Middle frontal gyrus (tissue), 1 donor: ENCODE results near the gene TMEM132E.

Experiments used
- DNase-seq: peaks from one replicate; pipeline ENCODE4 v3.0.0-alpha.2; 2015; ENCODE audit warnings: low spot score; ENCODE audit errors: extremely low spot score

TMEM132E gene

DNA sequence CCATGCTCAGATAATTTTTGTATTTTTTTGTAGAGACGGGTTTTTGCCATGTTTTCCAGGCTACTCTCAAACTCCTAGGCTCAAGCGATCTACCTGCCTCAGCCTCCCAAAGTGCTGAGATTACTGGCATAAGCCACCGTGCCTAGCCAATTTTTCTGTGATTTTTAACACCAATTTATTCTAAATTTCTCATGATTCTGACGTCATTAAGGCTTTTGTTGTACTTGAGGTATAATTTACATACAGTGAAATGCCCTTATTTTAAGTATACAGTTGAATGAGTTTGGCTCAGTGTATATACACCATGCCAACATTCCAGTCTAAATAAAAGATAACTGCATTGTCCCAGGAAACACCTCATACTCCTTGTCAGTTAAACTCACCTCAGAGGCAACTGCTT, 77.4 kb downstream of the TMEM132E start:
- DNase-seq = no peak

DNA sequence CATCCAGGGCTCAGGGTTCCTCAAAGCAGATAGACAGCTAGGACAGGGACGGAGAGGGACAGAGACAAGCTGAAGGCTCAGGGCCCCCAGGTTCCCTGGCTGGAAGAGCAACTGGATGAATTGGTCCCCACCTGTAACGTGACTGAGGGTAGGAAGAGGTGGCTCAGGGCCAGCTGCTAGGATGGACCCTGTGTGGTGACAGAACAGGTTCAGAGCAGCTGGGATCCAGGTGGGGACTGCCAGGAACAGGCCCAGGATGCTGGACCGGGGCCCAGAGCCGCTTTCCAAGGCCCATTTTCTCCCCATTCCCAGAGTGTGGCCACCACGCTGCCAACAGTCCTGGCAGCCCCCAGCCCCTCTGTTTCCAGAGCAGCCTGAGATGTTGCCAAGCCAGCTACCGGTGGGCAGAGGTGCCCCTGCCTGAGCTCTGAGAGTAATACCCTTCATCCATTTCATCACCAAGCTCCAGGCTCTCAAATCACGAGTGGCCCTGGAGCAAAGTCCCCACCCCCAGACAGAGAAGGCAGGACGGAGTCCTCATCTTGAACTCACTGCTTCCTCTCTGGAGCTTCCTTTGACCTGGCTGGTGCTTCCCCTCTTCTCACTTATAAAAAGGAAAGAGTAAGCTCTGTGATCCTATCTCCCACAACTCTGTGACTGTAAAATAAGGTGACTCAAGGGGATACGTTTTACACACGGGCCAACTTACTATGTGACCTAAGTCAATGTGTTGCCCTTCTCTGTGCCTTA, 79.6 kb downstream of the TMEM132E start:
- DNase-seq = no peak

DNA sequence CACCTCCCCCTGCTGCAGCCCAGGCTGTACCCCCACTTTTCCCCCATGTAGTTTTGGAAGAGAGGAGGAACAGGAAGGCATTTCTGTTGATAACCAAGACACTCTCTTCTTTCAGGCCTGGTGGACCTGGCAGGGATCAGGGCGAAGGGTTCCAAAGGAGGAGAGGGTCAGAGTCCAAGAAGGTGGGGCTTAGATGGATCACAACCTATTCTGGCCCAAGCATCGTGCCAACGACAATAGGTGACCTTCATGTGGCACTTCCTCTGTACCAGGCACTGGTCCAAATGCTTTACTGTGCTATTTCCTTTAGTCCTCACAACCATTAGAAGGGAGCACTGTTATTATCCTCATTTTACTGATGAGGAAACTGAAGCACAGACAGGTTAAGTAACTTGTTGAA, 84.3 kb downstream of the TMEM132E start:
- no peak for DNase-seq

DNA sequence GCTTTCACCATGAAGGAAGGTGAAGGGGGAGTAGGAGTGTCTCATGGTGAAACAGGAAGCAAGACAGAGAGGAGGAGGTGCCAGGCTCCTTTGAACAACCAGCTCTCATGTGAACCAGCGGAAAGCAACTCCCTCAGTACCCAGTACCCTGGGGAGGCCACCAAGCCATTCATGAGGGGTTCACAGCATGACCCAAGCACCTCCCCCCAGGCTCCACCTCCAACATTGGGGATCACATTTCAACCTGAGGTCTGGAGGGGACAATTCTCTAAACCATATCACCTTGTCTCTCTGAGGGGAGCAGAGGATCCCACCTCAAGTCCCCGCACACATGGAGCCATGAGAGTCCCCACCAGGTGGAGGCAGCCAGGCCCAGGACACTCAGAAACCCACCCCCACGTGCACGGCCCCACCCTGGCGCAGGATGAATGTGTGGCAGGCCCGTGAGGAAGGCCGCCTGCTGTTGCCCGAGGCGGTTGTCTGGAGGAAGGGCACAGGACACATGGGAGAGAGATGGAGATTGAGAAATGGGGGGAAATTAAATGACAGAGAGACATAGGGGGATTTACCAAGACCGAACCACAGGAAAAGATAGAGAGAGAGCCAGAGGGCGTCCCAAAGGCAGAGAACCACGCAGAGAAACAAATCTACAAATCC, 85.9 kb downstream of the TMEM132E start:
- DNase-seq = no peak

DNA sequence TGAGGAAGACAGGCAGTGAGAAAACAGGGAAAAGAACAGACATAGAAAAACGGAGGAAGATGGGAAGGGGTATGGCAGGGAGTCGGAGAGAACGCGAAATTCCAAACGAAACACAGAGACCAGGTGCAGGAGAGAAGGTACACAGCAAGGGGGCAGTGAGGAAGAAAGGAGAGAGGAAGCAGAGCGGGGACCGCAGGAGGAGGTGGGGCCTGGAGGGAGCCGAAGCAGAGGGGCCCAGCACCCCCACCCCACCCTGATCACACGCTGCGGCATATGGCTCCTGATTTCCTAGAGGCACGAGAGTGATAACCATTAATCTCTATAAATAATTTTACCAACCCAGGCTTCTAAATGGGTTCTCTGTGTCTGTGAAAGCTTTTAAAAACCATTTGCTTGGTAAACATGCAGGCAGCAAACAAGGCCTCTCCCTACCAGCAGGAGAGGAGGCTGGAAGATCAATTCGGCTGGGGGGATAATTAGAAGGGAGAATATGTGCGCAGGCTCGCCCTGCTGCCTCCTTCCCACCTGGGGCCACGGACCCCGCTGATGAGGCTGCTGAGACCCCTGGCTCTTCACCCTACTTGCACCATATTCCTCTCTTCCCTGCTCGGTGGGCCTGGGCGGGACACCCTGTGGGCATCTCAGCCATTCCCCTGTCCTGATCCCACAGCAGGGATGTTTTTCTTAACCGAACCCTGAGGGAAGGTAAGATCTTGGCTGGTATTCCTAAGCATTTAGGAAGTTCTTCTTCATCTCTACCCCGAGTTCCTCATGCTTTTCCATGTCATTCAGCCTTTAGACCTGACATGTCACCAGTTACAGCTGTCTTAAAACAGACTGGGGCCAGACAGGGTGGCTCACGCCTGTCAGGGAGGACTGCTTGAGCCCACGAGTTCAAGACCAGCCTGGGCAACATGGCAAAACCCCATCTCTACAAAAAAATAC, 86.7 kb downstream of the TMEM132E start:
- no peak for DNase-seq

DNA sequence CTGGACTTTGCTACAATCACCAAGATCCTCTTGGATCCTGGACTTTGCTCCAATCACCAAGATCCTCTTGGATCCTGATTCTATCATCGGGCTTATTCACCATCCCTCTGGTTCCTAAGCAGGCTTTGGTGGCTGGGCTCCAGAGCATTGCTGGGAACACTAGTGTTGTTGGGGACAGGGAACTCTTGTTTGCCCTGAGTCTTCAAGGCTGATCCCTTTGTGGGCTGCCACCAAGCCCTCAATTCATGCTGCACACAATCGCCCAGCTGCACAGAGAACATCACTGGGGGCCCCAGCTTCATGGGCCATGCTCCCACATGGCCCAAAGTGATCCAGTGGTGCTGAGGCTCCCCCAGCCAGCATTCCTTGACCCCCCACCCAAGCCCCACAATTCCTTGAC, 88.3 kb downstream of the TMEM132E start:
- DNase-seq = no peak

DNA sequence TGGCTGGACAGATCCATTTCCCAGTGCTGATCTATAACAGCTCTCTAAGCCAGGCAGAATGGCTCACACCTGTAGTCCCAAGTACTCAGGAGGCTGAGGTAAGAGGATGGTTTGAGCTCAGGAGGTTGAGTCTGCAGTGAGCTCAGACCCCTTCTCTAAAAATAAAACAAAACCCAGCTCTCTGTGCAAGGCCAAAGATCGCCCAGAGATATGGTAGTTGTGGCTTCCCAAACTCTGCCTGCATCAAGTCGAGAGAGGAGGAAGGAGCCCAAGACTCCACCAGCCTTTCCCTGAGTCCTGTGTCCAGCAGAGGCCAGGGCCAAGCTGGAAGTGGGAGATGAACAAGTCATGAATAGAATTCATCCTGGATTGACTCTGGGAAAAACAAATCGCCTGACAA, 88.8 kb downstream of the TMEM132E start:
- no peak for DNase-seq

DNA sequence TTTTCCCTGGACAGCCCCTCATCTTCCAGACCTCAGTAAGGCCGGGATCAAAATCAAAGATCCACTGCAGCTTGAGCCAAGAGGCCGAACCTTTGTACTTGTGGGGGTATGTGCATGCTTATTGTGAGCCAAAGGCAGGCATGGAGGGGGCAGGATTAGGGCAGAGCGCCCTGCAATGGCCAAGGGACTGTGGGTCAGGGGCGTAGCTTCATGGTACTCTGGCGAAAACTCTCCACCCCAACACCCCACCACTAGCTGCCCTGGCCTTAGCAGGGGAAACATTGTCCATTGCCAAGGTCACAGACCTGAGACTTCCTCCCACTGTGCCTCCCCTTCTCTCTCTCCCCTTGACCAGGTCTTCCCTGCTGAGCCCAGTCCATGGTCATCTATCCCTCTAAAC, 90.1 kb downstream of the TMEM132E start:
- no peak for DNase-seq

DNA sequence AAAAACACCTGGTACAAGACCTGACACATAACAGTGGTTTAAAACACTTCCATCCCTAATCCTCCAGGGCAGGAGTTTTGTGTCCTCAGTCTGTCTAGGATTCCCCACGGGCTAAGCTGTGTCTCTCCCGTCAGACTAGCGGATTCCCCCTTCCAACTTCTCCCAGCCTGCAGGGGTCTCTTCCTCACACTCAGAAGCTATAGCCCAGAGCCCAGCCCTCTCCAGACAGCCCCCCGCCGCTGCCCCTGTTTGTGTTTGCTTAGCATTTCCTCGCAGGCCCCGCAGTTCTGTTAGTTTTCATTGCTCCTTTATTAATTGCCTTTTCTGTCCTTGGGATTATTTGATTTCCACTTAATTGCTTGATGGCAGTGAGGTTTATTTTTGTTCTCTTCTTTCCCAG, 91.2 kb downstream of the TMEM132E start:
- no peak for DNase-seq

DNA sequence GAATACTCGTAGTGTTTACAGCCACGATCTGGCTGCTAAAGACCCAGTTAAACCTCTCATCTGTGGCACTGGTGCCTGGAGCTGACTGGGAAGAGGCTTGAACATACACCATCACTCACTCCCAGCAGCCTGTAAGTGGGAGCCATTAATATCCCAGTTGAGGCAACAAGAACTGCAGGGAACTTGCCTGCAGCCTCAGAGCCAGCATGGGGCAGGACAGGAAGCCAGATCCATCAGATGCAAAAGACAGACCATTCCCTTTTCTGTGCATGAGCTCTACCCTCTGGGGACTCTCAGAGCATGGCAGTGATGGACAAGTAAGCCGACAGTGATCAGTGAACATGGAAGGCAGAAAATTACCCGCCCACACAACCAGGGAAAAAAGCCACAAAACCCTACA, 91.8 kb downstream of the TMEM132E start:
- DNase-seq = no peak

DNA sequence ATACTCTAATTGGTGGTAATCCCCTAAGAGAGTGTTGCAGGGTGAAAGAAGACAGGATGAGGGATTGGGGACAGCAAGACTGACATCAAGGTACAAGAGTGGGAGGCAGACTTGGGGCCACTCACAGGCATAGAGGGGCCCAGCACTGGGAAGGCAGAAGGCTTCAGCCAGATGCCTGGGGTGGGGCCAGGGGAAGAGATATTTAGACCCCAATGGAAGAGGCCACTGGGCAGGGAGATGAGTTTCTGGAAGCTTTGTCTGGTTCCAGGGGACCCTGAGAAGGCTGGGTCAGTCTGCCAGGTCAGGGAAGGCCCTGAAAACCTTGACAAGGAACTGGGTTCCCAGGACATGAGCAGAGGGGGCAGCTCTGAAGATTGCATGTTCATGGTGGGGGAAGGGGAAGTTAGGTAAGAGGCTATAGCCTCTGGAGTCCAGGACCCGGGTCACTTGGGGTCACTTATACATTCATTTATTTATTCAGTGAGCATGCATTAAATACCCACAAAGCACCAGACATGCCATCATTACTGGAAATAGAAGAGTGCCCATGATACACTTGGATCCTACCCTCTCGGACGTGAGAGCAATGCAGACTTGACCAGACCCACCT, 92.9 kb downstream of the TMEM132E start:
- no peak for DNase-seq

DNA sequence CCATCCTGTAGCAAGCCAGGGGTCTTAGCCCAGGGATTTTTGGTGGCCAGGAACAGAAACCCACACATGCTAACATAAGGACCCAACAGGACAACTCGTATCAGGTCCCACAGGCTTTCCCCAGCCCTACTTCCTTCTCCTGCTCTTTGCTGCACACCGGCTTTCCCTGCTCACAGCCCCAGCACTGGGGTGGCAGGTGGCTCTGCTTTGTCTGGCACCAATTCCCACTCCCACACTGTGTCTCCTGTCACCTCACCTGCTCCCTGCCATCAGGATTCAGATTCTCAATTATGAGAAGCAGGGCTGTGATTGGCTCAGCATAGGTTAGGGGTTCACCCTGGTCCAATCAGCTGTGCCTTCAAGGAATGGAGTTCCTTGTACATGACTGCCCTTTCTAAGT, 94.1 kb downstream of the TMEM132E start:
- no peak for DNase-seq

DNA sequence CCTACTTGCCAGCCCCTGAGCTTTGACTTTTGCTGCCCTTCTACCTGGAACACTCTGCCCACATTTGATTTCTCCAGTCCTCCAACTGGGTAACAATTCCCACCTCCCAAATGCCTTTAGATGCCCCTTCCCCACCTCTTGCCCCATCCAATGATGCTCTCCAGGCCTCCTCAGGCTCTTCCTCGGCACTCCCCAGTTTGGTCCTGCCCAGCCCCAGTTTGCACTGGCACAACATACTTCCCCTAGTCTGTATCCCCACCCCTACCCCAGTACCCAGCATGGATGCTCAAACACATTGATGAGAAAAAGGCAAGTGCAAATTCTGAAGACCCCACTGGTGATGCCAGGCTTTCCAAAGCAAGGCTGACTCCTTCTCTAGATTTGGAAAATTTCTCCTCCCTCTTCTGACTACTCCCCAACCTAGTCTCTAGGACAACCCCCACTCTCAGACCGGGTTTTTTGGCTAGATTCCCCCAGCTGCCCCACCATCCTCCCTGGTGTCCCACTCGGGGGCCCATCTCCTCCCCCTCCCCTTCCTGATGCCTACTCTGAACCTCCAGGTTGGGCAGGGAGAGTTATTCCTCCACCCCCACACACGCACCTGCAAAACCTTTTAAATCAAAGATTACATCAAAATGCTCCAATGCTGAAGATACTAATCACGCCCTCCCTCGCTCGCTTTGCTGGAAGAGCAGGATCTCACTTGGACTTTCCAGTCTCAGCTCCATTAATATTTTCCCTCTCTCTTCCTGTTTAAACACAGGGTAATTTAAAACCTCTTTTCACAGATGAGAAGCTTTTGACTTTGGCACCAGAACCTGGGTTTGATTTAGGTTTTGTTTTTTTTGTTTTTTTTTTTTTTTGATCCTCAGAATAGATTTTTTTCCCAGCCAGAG, 94.9 kb downstream of the TMEM132E start:
- no peak for DNase-seq

DNA sequence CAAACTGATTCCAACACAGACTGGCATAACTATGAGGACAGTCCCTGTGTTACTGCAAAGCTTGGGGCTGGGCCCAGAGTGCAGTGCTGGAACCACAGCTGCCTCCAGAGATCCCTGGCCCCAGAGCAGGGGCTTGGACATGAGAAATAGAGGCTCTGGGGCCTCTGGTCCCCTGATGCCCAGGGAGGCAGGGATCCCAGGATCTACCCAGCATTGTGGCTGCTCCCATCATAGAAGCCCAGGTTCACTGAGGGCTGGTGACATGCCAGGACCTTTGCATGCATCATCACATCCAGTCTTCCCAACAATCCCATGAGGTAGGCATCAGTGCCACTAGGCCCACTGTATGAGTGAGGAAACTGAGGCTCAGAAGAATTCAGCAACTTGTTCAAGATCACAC, 95.8 kb downstream of the TMEM132E start:
- DNase-seq = no peak

DNA sequence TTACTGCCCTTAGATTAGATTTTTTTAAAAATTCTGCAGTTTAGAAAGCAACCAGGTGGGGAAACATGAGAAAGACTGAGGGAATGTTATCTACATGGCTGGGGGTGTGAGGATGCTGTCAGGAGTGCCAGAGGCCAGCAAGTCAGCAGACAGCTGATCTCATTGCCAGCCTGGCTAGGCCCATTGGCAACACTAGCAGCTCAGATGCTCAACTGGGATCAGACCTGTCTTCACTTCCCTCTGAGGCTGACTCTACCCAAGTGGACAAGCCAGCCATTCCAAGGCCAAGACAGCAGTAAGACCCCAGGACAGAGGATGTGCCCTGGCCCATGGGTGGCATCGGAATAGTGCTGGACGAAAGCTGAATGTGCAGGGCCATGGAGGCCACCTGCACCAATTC, 96.2 kb downstream of the TMEM132E start:
- no peak for DNase-seq

DNA sequence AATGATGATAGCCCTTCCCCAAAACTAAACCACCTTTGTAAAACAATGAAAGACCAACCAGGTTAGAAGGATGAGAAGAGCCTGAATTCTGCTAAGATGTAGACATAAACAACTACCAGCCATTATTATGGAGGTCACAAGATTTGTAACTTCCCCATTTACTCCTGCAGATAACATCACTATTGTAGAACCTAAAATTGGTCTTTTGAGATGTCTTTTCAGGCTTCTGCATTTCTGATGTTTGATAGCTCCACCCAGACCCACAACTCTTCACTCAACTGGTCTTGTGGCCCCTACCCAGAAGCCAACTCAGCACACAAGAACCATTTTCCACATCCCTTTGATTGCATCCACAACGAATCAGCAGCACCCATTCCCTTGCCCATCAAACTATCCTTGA, 100.8 kb downstream of the TMEM132E start:
- DNase-seq = no peak

DNA sequence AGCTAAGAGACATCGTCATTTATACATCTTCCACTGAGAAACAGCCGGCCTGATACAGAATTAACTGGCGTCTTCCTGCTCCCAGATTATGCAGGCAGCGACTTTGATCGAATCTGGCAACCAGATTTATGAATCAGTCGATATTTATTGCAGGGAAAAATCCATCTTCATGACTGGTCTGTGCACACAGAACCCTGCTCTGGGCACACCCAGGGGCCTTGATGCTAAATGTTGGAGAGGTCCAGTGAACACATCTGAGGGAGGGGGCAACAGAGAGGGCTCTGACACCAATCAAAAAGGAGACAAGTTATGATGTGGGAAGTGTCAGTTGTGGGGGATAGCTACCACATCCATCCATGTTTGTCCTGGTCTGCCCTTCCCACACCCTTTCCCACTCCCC, 102.9 kb downstream of the TMEM132E start:
- no peak for DNase-seq

DNA sequence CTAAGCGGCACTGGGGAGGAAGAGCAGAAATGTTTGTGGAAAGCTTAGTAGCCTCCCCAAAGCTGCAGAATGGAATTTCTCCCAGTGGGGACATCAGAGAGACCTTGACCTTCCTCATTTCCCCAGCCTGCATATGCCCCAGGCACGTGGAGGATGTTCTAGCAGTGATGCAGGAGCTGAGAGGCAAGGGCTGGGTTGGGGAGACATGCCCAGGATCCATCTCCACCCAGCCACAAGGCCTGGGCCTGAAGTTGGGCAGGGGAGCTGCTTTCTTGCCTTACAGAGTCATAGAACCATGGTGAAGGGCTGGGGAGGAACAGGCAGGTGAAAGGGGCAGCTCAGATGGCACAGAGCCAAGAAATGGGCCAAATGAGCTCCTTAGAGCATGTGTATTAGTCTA, 104.0 kb downstream of the TMEM132E start:
- DNase-seq = no peak
